HG02938 (cell line): Measurements from ENCODE around the gene MAMLD1.
A peak's percentile ranks its signal among the peaks of the same experiment; 100 is the strongest.

Experiments
- ATAC-seq: cut with Tn5 transposase; IDR thresholded peaks from one replicate; pipeline ENCODE4 v1.9.1; 2021; ENCODE audit warnings: mild to moderate bottlenecking, moderate library complexity; ENCODE audit not compliant: unreplicated experiment

Gene MAMLD1

DNA sequence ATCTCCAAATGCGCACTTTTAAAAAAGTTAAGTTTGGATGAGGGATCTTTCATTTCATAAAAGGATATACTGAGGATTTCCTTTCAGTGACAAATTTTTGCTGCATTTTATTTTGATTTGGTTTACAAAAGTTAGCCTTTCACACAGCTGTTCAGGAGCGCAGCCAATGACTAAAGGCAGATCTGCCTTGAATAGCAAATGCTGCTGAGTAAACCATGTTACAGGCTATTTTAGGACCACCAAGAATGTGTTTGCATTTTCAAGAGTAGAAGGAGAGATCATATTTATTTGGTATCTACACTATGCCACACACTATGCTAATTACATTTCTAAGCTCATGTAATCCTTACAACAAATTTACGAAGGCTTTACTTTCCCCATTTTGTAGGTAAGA, 92.1 kb downstream of the MAMLD1 start:
- ATAC-seq: no peak

DNA sequence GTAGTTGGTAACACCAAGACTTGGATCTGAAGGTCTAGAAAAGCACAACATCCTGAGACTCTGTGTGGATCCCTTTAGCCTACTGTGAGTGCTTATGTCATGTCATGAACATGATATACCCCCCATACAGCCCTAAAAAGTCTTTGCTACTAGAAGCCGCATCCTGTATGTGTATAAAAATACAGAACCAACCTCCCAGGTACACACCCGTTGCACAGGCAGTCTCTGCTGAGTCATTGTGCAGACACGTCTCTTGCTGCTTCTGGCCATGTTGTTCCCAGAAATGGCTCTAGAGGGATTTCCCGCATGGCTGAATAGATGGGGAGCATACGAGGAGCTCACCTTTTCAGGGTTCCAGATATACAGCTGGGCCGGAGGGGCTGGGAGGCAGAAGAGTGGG, 93.3 kb downstream of the MAMLD1 start:
- no peak for ATAC-seq

DNA sequence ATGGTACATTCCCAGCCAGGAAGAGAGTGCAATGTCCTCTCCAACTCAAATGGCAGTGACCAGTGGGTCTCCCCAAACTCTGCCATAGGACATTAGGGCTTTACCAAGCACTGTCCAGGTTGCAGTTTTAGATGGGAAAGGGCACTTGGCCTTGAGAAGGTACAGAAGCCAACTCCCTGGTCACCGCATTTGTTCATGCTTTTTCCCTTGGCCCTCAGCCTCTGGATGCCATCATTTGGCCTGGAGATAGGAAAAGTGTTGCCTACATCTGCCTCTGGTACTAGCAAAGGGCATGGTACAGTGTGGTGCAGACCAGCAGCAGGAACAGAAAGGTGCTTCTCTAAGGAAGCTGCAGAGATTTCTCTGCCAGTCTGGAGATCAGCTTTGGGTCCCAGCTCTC, 93.8 kb downstream of the MAMLD1 start:
- ATAC-seq: no peak

DNA sequence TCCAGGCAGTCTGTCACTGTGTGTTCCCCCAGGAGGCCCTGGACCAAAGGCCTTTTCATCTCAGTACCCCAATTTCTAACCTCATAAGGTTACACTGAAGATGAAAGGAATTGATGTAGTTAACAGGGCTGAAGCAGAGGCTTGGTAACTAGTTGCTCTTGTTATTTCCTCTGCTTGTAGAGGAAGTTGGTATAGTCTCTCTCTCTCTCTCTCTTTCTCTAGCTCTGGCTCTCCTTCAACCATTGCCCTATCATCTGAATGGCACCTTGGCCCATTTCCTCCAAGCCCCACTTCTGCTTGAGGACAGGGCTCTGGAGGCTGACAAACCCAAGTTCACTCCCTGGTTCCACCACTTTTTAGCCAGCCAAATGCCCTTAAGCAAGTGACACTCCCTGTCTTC, 96.1 kb downstream of the MAMLD1 start:
- no peak for ATAC-seq

DNA sequence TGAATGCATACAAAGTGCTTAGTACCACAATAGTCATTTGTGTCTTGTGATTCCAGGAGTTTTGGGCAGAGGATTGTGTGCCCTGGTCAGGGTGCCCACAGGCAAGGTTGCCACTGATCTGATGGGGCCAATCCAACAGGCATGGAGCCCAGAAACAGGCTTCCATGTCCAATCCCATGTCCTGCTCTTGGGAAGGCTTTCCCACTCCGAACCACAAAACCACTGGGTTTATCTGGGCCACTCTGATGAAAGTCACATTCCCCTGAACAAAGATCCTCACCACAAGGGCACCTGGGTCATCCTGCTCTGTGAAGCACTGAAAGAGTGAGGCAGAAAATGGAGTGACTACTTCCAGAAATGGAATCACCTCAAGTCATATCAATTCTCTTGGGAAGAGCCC, 96.9 kb downstream of the MAMLD1 start:
- ATAC-seq: no peak

DNA sequence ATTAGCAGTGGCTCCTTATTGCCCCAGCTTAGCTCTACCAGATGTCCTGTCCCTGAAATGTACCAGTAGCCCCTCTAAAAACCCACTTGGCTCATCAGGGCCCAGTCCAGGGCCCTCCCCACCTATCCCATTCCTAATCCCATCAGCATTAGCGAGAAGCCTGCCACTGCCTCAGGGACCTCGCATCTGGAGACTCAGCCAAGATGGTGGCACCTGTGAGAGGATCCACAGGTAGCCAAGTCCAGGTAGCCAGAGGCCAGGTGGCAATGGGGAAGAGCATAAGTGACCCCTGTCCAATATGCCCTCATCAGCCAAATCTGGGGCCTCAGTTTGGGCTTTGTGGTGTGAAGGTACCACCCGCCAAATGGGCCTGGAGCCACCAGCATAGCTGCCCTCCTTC, 97.7 kb downstream of the MAMLD1 start:
- ATAC-seq: no peak

DNA sequence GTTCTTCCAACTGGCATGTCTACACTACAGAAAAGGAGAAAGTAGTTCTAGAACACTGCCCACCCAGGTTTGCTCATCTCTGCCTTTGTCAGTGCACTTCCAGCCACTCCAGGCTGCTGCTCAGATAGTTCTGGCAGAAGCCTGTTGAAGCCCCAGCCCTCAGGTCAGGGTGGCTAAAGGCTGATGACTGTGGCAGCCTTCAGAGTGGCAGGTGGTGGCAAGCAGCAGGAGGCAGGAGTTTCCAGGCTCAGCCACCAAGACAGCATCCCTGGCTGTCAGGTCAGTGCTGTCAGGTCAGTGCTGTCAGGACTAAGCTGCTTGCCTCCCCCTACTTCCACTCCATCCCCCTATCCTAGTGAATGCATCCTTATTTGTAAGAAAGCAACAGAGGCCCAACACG, 100.4 kb downstream of the MAMLD1 start:
- ATAC-seq: no peak

DNA sequence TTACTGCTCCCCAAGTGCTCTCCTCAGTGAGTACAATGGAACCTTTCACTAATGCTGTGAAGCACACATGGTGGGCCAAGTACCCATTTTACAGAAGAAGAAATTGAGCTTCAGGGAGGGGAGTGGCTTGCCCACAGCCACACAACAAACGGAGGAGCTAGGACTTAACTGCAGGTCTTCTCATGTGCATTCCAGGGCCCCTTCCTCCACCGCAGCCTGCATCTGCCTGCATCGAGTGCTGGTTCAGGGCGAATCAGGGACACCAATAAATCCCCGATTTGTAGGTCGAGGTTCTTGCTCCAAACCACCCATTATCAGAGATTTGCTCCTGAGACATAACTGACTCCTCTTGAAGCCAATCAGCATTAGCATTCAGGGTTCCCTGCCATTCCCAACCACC, 100.9 kb downstream of the MAMLD1 start:
- ATAC-seq: no peak

DNA sequence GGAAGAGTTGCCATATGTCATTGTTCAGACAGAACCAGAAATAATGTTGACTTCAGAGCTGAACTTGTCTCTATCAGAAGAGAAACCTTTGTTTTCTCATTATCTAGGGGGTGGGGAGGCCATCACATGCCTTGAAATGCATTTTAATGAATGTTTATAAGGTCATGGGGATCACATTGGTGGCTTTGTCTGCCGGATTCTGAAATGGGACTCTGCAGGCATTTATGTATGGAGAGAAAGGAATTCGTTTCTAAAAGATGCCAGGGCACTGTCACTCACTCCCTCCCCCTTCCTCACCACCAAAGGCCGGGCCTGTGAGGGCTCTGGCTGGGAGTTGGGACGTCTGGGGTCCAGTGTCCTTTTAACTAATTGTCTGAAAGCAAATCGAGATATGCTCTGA, 102.2 kb downstream of the MAMLD1 start:
- ATAC-seq: no peak

DNA sequence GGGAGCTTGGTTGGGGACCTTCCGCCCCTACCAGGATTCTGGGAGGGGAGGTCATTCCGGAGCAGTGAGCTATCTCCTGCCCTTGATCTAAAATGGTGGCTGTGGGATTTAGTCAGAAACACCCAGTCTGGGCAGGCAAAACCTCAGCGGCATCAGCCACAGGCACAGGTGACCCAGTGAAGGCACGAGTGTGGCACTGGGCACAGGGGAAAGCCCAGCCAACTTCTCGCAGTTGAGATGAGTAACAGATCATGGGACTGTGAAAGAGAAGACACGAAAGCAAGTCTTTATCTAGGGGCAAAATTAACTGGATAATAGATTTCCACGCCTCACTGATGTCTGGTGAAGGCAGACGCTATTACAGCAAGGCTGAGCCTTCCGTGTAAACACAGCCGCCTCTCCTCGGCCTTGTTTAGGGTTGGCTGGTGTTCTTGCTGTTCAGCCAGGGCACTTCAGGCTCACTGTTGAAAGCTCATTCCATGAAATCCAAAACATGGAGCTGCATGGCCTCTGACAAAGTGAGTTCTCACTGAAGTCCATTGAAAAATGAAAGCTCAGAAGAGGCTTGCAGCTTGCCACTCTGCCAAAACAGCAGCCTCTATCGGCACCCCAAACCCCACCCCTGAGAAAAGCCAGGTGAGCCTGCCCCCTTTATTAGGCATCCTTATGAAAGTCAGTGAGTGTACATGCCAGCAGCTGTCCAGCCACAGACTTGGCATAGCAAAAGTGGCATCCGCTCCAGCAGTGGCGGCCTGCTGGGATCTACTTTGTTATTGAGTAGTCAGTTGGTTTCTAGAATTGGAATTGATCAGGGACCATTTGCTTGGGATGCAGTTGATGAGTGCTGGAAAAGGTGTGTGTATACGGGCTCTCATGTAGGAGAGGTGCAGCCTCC, 103.0 kb downstream of the MAMLD1 start:
- ATAC-seq: no peak

DNA sequence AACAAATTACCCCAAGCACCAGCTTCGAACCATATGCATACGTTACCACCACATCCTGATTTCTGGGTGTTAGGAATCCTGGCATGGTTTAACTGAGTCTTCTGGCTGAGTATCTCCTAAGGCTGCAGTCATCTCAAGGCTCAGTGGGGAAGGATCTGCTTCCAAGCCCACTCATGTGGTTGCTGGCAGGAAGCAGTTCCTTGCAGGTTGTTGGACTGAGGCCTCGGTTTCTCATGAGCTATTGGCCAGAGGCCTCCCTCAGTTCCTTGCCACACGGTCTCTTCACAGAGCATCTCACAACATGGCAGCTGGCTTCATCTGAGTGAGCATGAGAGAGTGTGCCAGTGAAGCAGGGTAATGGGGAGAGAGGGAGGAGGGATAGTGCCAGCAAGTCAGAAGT, 109.2 kb downstream of the MAMLD1 start:
- ATAC-seq: no peak

DNA sequence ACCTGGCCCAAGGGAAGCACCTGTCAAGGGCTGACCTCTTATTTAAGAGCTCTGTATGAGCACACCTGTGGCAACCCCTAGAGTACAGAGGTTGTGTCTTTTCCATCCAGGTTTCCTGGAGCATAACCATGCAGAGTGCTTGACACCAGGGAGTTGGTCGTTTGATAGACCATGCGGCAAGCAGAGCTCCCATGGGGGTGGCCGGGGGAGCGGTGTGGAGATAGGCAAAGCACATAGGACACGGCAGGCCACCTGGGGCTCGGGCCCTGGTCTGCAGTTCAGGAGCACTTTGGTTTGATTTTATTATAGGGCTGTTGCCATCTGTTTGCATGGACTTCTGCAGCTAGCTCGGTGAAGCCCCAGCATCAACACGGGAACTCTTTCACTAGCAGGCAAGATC, 110.3 kb downstream of the MAMLD1 start:
- no peak for ATAC-seq

DNA sequence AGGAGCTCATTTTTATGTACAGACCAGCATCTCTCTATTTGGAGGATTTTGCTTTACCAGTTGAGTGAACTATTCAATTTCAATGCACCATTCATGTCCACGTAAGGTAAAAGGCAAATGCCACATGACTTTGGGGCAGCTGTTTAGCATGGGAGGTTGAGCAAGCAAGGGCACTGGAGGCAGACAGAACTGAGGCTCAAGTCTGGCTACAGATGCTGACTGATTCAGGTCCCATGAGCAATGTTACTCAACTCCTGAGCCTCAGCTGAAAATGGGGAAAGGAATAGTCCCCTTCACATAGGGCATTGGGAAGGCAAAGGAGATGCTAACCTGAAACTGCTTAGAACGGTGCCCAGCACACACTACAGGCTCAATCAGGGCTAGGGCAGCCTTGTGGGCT, 112.3 kb downstream of the MAMLD1 start:
- ATAC-seq: no peak

DNA sequence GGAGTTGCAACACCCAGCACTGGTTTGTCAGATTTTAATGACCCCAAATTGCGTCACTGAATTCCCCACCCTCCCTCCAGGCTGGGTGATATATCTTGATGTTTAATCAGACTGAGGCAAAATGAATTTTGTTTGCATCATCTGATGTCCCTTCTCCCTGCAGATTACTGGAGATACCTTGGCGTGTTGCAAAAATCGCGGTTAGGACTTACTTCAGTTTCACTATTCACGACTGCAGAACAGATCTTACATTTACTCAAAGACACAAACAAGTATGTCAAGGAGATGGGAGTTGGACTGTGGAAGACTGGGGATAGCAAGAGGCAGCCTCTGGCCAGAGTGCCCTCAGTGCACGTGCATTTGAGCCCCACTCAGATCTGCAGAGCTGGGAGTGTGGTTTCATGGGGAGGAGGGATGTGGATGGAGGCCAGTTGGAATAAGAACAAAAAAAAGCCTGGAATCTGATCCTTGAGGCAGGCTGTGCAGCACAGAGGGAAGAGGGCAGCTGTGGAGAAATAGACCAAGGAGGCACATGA, 113.1 kb downstream of the MAMLD1 start:
- ATAC-seq: no peak

DNA sequence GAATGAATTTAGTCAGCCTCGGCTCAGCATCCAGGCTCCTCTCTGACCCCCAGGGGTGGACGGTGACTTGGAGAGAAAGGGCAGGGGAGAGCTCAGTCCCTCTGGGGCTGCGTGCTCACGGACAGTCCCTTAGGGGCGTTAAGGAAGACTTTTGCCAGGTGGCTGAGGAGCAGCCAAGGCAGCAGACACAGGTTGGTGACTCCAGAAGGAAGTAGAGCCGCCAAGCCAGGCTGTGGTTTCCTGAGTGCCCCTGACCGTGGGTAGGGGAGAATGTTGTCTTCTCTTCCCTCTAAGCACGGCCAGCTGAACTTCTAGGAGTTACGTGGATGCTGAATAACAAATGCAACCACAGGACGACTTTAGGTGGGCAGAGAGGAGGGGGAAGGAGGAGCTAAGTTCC, 114.3 kb downstream of the MAMLD1 start:
- no peak for ATAC-seq

DNA sequence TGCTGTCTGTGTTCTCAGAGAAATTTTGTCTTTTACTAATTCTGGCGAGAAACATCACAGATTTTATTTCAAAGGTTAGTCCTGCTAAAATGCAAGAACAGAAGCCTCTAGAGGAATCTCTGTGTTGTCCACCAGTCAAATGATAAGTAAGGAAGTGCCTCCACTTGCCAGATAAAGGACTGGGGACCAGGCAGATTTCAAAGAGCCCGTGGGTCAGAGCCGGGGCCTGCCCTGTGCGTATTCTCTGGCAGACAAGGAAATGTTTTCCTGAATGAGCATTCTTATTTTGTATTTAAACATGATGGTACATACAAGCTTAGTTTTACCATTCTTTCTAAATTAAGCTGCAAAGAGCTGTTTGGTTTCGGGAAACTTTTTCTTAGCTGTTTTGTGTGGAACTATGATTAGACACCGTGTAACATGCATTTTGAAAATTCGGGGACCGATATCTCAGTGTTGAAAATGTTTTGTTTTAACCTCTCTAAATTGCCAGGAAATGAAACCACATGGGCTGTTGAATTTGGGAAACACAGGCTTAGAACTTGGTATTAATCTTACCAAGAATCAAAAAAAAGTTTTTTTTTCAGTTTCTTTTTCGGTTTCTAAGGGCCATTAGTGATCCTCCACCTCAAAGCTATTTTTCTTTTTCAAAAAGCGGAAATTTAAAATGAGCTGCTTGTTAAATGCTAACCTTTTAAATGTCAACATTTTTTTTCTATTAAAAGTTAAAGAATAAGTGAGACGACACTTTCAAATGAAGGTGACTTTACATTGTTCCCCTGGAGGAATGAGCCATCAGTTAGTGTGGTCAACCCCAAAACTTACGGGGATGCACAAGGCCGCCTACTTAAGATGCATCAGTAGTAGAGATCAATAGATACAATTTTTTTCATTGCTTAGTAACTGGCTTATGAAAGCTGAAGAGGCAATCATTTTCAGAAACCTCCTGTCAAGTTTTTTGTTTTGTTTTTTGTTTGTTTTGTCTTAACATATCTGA, 115.7 kb downstream of the MAMLD1 start:
- ATAC-seq: peak; percentile 73

DNA sequence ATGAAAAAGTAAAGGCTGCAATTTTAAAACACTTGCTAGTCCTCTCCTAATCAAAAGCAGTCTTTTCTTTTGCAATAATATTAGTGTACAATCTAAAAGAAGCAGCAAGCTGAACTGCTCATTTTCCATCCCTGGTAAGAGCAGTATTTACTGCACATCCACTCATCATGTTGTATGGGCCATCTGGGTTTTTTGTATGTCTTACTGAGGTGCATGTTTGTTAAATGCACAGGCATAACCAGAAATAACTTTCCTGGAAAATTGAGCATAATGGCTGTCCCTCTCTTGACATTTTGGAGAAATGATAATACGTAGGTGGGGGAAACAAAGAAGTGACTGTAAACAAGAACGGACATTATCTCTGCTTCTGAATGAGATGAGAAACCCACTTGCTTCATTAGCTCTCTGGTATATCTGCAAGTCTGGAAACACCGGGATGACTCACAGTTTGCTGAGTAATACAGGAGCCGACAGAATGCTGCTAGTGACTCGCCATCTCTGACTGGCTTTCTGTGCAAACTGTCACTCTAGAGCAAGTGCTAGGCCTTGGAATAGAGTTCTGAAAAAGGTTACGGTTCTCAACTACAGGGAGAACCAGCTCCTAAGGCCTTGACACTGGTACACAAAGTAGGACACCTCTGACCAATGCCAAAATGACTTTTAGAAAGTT, 119.6 kb downstream of the MAMLD1 start:
- ATAC-seq: peak; percentile 57

DNA sequence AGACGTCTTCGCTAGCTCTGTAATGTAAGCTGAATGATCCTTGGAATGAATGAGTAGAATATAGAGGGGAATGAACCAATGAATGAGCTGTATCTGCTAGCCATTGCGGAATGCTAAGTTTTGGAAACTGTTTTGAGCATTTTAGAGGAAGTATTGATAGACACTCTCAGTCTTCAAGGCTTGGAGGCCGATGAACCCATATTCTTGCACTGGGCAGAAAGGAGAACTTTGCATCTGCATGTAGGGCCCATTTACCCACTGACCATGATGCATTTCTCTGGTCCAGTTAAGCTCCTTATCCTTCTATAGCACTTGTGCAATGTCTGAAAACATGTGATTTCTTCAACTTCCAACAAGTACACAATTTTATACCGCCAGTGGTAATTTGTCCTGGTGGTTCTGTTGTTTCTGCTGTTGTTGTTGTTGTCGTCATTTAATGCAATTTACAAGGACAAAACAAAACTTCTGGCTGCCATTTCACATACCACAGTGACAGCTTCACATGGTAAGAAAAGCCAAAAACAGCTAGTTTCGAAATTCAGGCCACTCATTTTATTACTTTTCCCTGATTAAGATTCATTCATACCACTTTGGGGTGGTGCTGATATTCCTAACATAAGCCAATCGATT, 120.4 kb downstream of the MAMLD1 start:
- ATAC-seq: no peak

DNA sequence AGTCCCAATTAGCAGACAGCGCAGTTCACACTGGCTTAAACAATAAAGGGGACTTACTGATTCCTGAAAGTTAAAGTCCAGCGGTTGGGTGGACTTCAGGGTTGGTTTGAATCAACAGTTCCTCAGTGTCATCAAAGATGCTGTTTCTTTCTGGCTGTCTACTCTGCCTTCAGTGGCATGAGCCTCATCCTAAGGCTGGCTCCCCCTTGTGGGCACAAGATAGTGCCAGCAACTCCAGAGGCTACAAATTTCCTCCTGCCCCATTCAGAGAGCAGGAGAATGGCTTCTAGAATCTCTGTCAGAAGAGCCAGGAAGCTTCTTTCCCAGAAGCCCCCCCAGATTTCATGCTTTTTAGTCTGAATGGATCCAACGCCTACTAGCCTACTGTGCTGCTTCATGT, 122.9 kb downstream of the MAMLD1 start:
- no peak for ATAC-seq

DNA sequence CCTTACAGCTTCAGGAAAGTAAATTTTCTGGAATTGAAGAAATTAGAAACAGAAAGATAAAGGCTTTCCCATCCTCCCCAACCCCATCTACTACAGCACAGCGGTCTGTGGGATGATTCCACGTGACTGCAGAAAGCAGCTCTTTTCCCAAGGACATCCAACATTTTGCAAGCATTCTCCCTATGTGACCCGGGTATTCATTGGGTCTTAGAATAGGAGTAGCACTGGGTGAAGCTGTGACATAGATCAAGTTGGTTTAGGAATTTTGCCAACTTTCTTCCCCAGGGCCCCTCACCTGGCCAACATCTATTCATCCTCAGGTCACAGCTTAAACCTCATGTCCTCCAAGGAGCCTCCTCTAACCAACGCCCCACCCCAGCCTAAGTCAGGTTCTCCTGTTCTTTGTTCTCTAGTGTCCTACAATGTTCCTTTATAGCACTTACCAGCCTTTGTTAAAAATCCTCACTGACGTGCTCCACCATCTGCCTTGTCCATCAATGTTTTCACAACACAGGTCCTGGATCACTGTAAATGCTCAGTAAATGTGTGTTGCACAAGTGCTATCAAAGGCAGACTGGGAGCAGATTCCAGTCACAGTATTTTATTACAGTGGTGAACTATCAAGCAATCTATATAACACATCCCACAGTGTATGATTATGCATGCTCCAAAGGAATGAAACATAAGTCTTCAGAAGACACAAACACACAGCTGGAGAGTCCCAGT, 124.4 kb downstream of the MAMLD1 start:
- no peak for ATAC-seq
